SU-DHL-6 (cell line): Measurements from ENCODE around the gene DUSP12.

Experiments used
- H2AFZ ChIP-seq: fragments of 200-600 bp; sonication (generic); 2 replicates; pipeline ENCODE4 v1.6.1; 2014; ENCODE audit warnings: low read depth, mild to moderate bottlenecking, moderate library complexity, mixed read lengths, antibody characterized with exemption, low read length; ENCODE audit not compliant: severe bottlenecking
- H3F3A ChIP-seq: fragments of 200-600 bp; shearing (Covaris generic); 2 replicates; pipeline ENCODE4 v1.6.0; 2016; ENCODE audit warnings: antibody characterized with exemption, mild to moderate bottlenecking; ENCODE audit not compliant: insufficient read depth
- H3K27ac ChIP-seq: fragments of 200-600 bp; sonication (generic); 2 replicates; pipeline ENCODE4 v1.5.1; 2016; ENCODE audit warnings: low read depth, mild to moderate bottlenecking, low read length, moderate library complexity, mixed read lengths
- H3K27me3 ChIP-seq: fragments of 200-600 bp; sonication (generic), shearing (Covaris generic); 2 replicates; pipeline ENCODE4 v1.6.0; 2014; ENCODE audit warnings: mild to moderate bottlenecking, low read length
- H3K36me3 ChIP-seq: fragments of 200-600 bp; sonication (generic); 2 replicates; pipeline ENCODE4 v1.6.1; 2014; ENCODE audit warnings: mild to moderate bottlenecking, low read length, mixed read lengths
- H3K4me2 ChIP-seq: fragments of 300-600, 200-600 bp; shearing (Covaris generic), sonication (generic); 2 replicates; pipeline ENCODE4 v1.6.0; 2014; ENCODE audit warnings: low read length, low read depth, mild to moderate bottlenecking; ENCODE audit not compliant: poor library complexity, severe bottlenecking
- H3K4me3 ChIP-seq: fragments of 200-600 bp; sonication (generic); 2 replicates; pipeline ENCODE4 v1.5.1; 2014; ENCODE audit warnings: antibody characterized with exemption, low read length, mild to moderate bottlenecking, mixed read lengths; ENCODE audit not compliant: insufficient read depth, poor library complexity, severe bottlenecking
- H3K79me2 ChIP-seq: fragments of 200-600 bp; sonication (generic); 2 replicates; pipeline ENCODE4 v1.6.1; 2014; ENCODE audit warnings: mild to moderate bottlenecking, low read length, moderate library complexity; ENCODE audit not compliant: insufficient read depth
- H3K9ac ChIP-seq: fragments of 200-600 bp; sonication (generic); 2 replicates; pipeline ENCODE4 v1.7.0; 2014; ENCODE audit warnings: mild to moderate bottlenecking, low read length
- H3K9me2 ChIP-seq: fragments of 200-600 bp; sonication (generic); replicated peaks from 2 replicates; pipeline ENCODE4 v1.6.1; 2014; ENCODE audit warnings: low read length; ENCODE audit not compliant: insufficient read depth
- H3K9me3 ChIP-seq: fragments of 200-600 bp; sonication (generic); 2 replicates; pipeline ENCODE4 v1.6.1; 2014; ENCODE audit warnings: low read length, mixed read lengths; ENCODE audit not compliant: insufficient read depth
- H4K20me1 ChIP-seq: fragments of 200-600 bp; sonication (generic); 2 replicates; pipeline ENCODE4 v1.6.1; 2014; ENCODE audit warnings: low read depth, mild to moderate bottlenecking, antibody characterized with exemption, low read length, moderate library complexity, mixed read lengths
- EZH2phosphoT487 ChIP-seq: fragments of 200-600 bp; sonication (generic), shearing (Covaris generic); conservative IDR thresholded peaks from 2 replicates; pipeline ENCODE4 v1.6.1; 2018; ENCODE audit warnings: mild to moderate bottlenecking, antibody characterized with exemption, low read length, moderate library complexity, mixed read lengths
- TF ChIP-seq, protein P1 (sequence below): fragments of 200-600 bp; sonication (generic); IDR thresholded peaks from one replicate; pipeline ENCODE4 v1.5.1; 2017; ENCODE audit warnings: antibody characterized with exemption, mild to moderate bottlenecking, low read length, moderate library complexity; ENCODE audit not compliant: insufficient read depth, poor library complexity, severe bottlenecking

Gene DUSP12

DNA sequence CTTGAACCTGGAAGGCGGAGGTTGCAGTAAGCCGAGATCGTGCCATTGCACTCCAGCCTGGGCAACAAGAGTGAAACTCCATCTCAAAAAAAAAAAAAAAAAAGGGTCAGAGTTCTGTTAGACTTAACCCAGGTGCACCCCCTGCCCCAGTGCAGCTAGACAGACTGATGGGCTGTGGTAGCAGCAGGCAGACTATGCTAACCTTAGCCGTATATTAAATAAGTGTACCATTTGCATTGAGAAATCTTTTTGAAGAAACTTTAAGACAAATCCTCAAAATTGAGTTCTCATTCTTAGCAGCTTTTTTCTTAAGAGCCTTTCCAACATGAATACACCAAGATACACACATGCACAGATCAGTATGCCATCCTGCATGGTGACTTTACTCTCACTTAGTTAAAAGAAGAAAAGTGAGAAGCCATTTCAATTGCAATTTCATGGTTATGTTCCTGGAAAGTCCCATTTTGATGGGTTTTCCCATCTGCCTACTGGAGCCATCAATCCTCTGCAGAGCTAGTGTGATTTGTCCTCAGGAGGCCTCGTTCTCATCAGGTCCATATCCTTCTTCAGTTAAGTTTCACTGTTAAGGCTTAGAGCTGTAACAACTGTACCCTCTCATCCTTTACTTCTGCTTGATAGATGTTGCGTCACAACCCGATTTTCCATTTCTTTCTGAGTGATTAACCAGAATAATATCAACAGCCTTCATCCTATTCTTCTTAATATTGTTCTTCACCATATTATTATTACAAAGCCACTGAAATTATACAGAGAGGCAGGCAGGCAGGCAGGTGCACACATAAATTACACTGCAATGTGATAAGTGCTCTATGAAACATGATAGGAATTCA, 21.0 kb upstream of the DUSP12 start:
- H4K20me1 ChIP-seq, result no peaks in the 10 kb centered on the region
- H3K4me2 ChIP-seq, result no peak overlapping the region
- H3K36me3 ChIP-seq, result no peaks in the 10 kb centered on the region
- H3F3A ChIP-seq, result peaks cover 14% of the 10 kb centered on the region
- H3K79me2 ChIP-seq, result no peaks in the 10 kb centered on the region
- no peak overlapping the region for H2AFZ ChIP-seq
- H3K9me3 ChIP-seq, result no peaks in the 10 kb centered on the region
- H3K27ac ChIP-seq, result no peak overlapping the region
- H3K27me3 ChIP-seq, result no peaks in the 10 kb centered on the region
- TF ChIP-seq, protein P1, sequence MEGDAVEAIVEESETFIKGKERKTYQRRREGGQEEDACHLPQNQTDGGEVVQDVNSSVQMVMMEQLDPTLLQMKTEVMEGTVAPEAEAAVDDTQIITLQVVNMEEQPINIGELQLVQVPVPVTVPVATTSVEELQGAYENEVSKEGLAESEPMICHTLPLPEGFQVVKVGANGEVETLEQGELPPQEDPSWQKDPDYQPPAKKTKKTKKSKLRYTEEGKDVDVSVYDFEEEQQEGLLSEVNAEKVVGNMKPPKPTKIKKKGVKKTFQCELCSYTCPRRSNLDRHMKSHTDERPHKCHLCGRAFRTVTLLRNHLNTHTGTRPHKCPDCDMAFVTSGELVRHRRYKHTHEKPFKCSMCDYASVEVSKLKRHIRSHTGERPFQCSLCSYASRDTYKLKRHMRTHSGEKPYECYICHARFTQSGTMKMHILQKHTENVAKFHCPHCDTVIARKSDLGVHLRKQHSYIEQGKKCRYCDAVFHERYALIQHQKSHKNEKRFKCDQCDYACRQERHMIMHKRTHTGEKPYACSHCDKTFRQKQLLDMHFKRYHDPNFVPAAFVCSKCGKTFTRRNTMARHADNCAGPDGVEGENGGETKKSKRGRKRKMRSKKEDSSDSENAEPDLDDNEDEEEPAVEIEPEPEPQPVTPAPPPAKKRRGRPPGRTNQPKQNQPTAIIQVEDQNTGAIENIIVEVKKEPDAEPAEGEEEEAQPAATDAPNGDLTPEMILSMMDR, result no peak
- TF ChIP-seq EZH2phosphoT487, result no peak
- H3K9ac ChIP-seq, result no peak overlapping the region
- H3K9me2 ChIP-seq, result no peaks in the 10 kb centered on the region
- H3K4me3 ChIP-seq, result no peak overlapping the region

DNA sequence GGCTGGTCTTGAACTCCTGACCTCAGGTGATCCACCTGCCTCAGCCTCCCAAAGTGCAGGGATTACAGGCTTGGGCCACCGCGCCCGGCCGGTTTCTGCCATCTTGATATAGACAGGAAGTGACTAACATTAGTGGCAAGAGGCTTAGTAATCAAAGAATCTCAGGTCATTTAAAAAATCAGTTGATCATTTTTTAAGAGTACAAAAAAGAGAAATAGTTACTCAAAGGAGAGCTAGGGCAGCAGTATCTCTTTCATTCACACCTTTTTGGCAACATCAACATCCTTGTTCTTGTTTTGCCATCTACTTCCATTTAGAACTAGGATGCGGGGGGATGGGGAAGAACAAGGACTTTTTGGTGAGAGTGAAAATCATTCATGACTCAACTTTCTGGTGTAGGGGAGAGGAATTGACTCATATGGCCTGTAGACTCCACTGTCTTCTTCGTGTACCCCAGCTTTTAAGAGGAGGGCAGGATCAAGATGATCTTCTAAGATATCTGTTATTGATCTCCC, 19.5 kb upstream of the DUSP12 start:
- no peaks in the 10 kb centered on the region for H3K9me3 ChIP-seq
- no peaks in the 10 kb centered on the region for H3K9me2 ChIP-seq
- no peak overlapping the region for H3K27ac ChIP-seq
- H3K4me3 ChIP-seq, result no peak overlapping the region
- no peaks in the 10 kb centered on the region for H3K79me2 ChIP-seq
- peaks cover 14% of the 10 kb centered on the region for H3F3A ChIP-seq
- H3K9ac ChIP-seq, result no peak overlapping the region
- H4K20me1 ChIP-seq, result no peaks in the 10 kb centered on the region
- no peaks in the 10 kb centered on the region for H3K36me3 ChIP-seq
- no peak overlapping the region for H2AFZ ChIP-seq
- no peaks in the 10 kb centered on the region for H3K27me3 ChIP-seq
- TF ChIP-seq EZH2phosphoT487, result no peak
- TF ChIP-seq, protein P1, result no peak
- no peak overlapping the region for H3K4me2 ChIP-seq

DNA sequence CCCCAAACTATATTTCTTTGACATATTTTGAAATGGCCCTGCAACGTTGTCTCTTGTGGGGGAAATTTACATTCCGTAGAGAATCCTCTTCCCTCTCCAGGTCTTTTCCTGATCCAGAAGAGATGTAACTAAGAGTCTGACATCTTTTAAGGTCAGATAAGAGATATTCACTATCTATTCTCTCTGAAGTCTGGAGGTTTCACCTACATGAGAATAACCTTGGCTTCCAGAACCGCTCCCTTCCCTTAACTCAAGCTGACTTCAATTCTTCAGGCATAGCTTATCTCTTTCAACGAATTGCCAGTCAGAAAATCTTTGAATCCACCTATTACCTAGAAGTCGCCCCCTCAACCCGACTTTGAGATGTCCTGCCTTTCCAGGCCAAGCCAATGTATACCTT, 18.3 kb upstream of the DUSP12 start:
- no peaks in the 10 kb centered on the region for H4K20me1 ChIP-seq
- H3K27ac ChIP-seq, result no peak overlapping the region
- no peaks in the 10 kb centered on the region for H3K9me3 ChIP-seq
- TF ChIP-seq EZH2phosphoT487, result no peak
- TF ChIP-seq, protein P1, result no peak
- H3K4me2 ChIP-seq, result no peak overlapping the region
- peaks cover 14% of the 10 kb centered on the region for H3F3A ChIP-seq
- H2AFZ ChIP-seq, result no peak overlapping the region
- H3K9me2 ChIP-seq, result no peaks in the 10 kb centered on the region
- no peak overlapping the region for H3K9ac ChIP-seq
- no peaks in the 10 kb centered on the region for H3K79me2 ChIP-seq
- H3K4me3 ChIP-seq, result no peak overlapping the region
- H3K36me3 ChIP-seq, result no peaks in the 10 kb centered on the region
- H3K27me3 ChIP-seq, result no peaks in the 10 kb centered on the region
